DOHH2 (cell line): ENCODE results near the gene RFLNA.

Source experiments
- CTCF ChIP-seq: fragments of 200-600 bp; sonication (generic); IDR thresholded peaks from one replicate; pipeline ENCODE4 v1.5.1; 2014; ENCODE audit warnings: antibody characterized with exemption, mild to moderate bottlenecking, low read depth, low read length; ENCODE audit not compliant: poor library complexity, severe bottlenecking
- EZH2phosphoT487 ChIP-seq: fragments of 200-600 bp; sonication (generic); IDR thresholded peaks from 2 replicates; pipeline ENCODE4 v1.6.1; 2017; ENCODE audit warnings: borderline replicate concordance, mild to moderate bottlenecking, antibody characterized with exemption, low read length, moderate library complexity, mixed read lengths

- TF ChIP-seq CTCF (no peak), EZH2phosphoT487 (no peak)
Measured at GRCh38 chr12:124286971-124287370, 7.9 kb upstream of the RFLNA start.
